ENCODE data around the gene ETV3. TPM values are rescaled to one million over a fixed set of nuclear protein-coding genes. Genes with fewer than 3 reads are reported as not detected.

The ETV3 gene
- total RNA-seq, 1 donor from 2014 or later = 9.6 TPM

DNA sequence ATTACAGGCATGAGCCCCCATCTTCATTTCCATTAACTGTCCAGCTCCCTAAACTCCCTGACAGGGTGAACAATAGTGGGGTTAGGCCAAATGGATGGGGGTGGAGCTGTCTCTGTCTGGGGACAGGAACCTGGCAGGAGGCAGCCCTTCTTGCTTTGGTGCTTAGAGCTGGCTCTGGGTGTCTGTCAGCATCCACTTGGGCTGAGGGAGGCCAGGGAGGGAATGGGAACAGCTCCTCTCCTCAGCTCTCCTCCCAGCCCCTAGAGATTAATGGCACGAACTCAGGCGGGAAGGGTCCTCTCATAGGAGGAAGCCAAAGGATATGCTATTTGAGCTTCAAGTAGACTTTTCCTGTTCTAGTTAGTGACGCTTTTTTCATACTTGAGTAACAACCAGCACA lies 27.5 kb downstream of the ETV3 start:
- no peak overlapping the region for H3K27ac ChIP-seq
- no peaks in the 10 kb centered on the region for H3K36me3 ChIP-seq
- no peak overlapping the region for H3K4me3 ChIP-seq
- H3K4me1 ChIP-seq = no peaks in the 10 kb centered on the region
- H3K27me3 ChIP-seq = no peaks in the 10 kb centered on the region
- peak in 1 of 2 donors; percentile 50 for DNase-seq (ENCODE audit: low spot score in 2 of 2)
- no peaks in the 10 kb centered on the region for H3K9me3 ChIP-seq
- intact Hi-C loops (cut with DNase I) = no loop called here
- TF ChIP-seq CTCF (IDR thresholded peaks at IDR 0.05) = no peak

GRCh38 chr1:157110003-157110402 lies 28.2 kb downstream of the ETV3 start:
- Histone ChIP-seq H3K9me3 (no peaks in the 10 kb centered on the region), H3K4me1 (no peaks in the 10 kb centered on the region), H3K36me3 (no peaks in the 10 kb centered on the region), H3K27ac (no peak overlapping the region), H3K4me3 (no peak overlapping the region), H3K27me3 (no peaks in the 10 kb centered on the region)
- TF ChIP-seq CTCF (IDR thresholded peaks at IDR 0.05) = no peak
- DNase-seq (ENCODE audit: low spot score in 2 of 2) = peak in 1 of 2 donors; percentile 22
- intact Hi-C loops (cut with DNase I) = no loop called here

DNA sequence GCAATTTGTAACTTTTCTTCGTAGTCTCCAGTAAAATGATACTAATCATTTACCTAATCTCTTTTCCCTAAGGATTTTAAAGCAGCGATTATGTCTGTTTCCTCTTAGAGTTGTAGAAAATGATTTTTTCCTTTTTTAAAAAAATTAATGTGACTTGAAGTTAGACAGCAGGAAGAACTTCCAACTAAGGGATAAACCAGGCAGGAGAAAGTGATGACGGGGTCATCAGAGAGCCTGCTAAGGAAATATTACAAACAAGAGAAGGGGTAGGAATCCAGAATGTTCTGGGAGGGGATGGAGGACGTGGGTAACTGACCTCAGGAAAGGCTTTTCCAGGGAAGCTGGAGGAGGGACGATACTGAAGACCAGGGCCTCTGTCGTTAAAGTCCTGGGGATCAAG lies 29.7 kb downstream of the ETV3 start:
- Histone ChIP-seq H3K27me3 (no peaks in the 10 kb centered on the region), H3K27ac (no peak overlapping the region), H3K9me3 (no peaks in the 10 kb centered on the region), H3K36me3 (no peaks in the 10 kb centered on the region), H3K4me3 (no peak overlapping the region), H3K4me1 (no peaks in the 10 kb centered on the region)
- TF ChIP-seq CTCF (IDR thresholded peaks at IDR 0.05) = no peak
- intact Hi-C loops (cut with DNase I) = no loop called here
- DNase-seq (ENCODE audit: low spot score in 2 of 2) = no peak

DNA sequence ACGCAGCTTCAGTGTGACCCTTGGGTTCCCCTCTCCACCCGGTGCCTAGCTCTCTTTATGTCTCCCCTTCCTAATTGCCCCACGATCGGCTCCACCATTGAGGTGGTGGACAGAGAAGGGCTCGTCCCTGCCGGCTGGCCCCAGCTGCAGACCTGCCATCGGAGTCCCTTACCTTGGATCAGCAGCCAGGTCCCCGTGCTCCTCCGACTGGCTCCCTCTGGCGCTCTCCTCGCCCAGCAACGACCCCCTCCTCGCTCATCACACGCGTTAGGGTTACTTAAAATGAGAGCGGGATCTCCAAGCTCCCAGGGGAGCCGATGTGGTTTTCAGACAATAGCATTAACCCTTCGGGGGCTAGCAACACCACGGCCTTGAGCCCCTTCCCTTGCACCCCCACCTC lies 30.5 kb downstream of the ETV3 start:
- Histone ChIP-seq H3K27ac (no peak overlapping the region), H3K4me3 (no peak overlapping the region), H3K9me3 (no peaks in the 10 kb centered on the region), H3K27me3 (no peaks in the 10 kb centered on the region), H3K4me1 (no peaks in the 10 kb centered on the region), H3K36me3 (no peaks in the 10 kb centered on the region)
- TF ChIP-seq CTCF (IDR thresholded peaks at IDR 0.05) = no peak
- DNase-seq (ENCODE audit: low spot score in 2 of 2) = no peak
- intact Hi-C loops (cut with DNase I) = no loop called here

GRCh38 chr1:157106813-157107189 lies 31.4 kb downstream of the ETV3 start:
- no peak for DNase-seq (ENCODE audit: low spot score in 2 of 2)
- no peaks in the 10 kb centered on the region for H3K9me3 ChIP-seq
- H3K27ac ChIP-seq = no peak overlapping the region
- H3K36me3 ChIP-seq = no peaks in the 10 kb centered on the region
- no peak for TF ChIP-seq CTCF (IDR thresholded peaks at IDR 0.05)
- intact Hi-C loops (cut with DNase I) = no loop called here
- H3K4me1 ChIP-seq = no peaks in the 10 kb centered on the region
- no peak overlapping the region for H3K4me3 ChIP-seq
- no peaks in the 10 kb centered on the region for H3K27me3 ChIP-seq

Data from ascending aorta (tissue), 2 donors.